ENCODE data around the gene HERC5. TPM values are rescaled to one million over a fixed set of nuclear protein-coding genes. Genes with fewer than 3 reads are reported as not detected.

The HERC5 gene
- total RNA-seq, 4 donors from 2014 or later, result 8.1 to 9.7 (median 8.7) TPM

DNA sequence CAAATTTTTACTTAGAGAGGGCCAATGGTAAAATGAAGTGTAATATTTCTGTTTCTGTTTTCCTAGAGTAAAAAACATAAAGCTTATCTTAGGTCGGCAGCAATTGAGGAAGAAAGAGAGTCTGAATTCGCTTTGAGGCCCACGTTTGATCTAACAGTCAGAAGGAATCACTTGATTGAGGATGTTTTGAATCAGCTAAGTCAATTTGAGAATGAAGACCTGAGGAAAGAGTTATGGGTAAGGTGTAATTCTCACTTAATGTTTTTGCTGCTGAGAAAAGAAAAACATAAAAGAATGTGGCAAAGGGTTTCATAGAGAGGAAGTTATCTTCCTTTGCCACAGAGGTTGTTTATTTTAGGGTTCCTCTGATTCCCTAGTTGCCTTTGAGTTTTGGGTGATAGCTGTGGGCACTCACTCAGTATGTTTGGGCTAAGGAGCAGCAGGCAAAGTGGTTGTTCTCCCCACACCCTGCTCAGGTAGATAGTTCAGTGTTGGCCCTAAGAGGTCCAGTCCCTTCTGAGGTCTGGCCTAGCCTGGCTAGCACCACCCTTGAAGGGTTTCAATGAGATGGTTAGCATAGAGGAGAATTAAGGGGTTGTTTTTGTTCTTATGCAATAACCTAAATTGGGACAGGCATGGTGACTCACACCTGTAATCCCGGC is 32.3 kb downstream of the HERC5 start:
- no peak overlapping the region for H3K27ac ChIP-seq
- H3K27me3 ChIP-seq, result no peaks in the 10 kb centered on the region
- no peak overlapping the region for H3K4me3 ChIP-seq (replicated peaks in 1 of 3)
- no peaks in the 10 kb centered on the region for H3K9me3 ChIP-seq
- intact Hi-C loops (cut with DNase I), result no loop called here
- 76 to 77% methylated on average over 4 of the region's 4 CpGs for WGBS, 2 donors
- DNase-seq, result no peak
- no peaks in the 10 kb centered on the region for H3K4me1 ChIP-seq
- TF ChIP-seq, protein P1, sequence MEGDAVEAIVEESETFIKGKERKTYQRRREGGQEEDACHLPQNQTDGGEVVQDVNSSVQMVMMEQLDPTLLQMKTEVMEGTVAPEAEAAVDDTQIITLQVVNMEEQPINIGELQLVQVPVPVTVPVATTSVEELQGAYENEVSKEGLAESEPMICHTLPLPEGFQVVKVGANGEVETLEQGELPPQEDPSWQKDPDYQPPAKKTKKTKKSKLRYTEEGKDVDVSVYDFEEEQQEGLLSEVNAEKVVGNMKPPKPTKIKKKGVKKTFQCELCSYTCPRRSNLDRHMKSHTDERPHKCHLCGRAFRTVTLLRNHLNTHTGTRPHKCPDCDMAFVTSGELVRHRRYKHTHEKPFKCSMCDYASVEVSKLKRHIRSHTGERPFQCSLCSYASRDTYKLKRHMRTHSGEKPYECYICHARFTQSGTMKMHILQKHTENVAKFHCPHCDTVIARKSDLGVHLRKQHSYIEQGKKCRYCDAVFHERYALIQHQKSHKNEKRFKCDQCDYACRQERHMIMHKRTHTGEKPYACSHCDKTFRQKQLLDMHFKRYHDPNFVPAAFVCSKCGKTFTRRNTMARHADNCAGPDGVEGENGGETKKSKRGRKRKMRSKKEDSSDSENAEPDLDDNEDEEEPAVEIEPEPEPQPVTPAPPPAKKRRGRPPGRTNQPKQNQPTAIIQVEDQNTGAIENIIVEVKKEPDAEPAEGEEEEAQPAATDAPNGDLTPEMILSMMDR (IDR thresholded peaks at IDR 0.05), result no peak
- no peak for TF ChIP-seq POLR2A (IDR thresholded peaks at IDR 0.05)
- H3K36me3 ChIP-seq, result peaks cover 0 to 2% of the 10 kb centered on the region in 2 donors

DNA sequence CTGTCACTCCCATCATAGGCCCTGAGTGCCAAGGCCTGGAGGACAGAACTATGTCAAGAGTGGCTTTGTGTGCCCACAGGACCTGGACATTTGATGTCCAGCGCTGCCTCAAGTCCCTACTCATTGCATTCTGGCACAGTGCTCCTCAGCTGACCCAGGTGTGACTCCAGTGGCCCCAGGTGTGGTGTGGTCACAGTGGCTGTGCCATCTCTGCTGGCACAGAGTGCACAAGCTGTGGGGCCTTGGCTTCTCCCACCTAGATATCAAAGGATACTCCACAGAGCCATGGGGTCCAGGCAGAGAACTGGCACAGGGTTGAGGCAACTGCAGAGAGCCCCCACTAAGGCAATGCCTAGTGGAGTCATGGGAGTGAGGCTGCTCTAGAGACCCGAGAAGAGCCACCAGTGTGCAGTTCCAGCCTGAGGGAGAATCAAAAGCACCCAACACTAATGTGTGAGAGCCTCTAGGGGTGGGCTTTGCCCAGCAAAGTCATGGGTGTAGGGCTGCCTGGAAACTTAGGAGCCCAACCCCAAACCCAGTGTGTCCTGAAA is 41.0 kb downstream of the HERC5 start:
- no peak for DNase-seq
- TF ChIP-seq POLR2A (IDR thresholded peaks at IDR 0.05), result no peak
- TF ChIP-seq, protein P1 (IDR thresholded peaks at IDR 0.05), result no peak
- Histone ChIP-seq H3K27me3 (no peaks in the 10 kb centered on the region), H3K4me1 (no peaks in the 10 kb centered on the region), H3K4me3 (replicated peaks in 1 of 3) (no peak overlapping the region), H3K36me3 (peaks cover 0 to 5% of the 10 kb centered on the region in 2 donors), H3K9me3 (no peaks in the 10 kb centered on the region), H3K27ac (no peak overlapping the region)
- 96 to 100% methylated on average over 2 of the region's 2 CpGs for WGBS, 2 donors
- intact Hi-C loops (cut with DNase I), result no loop called here

DNA sequence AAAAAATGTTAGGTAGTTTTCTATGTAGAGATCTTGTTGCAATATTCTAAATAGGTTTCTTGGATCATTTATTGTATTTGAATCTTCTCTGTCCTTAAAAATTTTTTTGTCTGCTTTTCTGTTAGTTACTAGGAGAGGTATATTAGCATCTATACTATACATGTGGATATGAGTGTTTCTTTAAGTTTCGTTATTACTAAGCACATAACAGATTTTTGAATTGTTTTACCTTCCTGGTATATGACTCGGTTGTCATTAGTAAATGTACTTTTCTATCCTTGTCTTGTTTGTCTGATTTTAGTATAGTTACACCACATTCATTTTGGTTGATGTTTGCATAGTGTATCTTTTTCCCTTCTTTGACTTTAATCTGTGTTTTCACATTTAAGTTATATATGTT is 46.4 kb downstream of the HERC5 start:
- DNase-seq, result no peak
- intact Hi-C loops (cut with DNase I), result no loop called here
- TF ChIP-seq, protein P1 (IDR thresholded peaks at IDR 0.05), result no peak
- no peak for TF ChIP-seq POLR2A (IDR thresholded peaks at IDR 0.05)
- Histone ChIP-seq H3K27me3 (no peaks in the 10 kb centered on the region), H3K4me1 (no peaks in the 10 kb centered on the region), H3K36me3 (no peaks in the 10 kb centered on the region), H3K9me3 (no peaks in the 10 kb centered on the region), H3K27ac (no peak overlapping the region), H3K4me3 (replicated peaks in 1 of 3) (no peak overlapping the region)
- 94 to 97% methylated on average over 2 of the region's 2 CpGs for WGBS, 2 donors

DNA sequence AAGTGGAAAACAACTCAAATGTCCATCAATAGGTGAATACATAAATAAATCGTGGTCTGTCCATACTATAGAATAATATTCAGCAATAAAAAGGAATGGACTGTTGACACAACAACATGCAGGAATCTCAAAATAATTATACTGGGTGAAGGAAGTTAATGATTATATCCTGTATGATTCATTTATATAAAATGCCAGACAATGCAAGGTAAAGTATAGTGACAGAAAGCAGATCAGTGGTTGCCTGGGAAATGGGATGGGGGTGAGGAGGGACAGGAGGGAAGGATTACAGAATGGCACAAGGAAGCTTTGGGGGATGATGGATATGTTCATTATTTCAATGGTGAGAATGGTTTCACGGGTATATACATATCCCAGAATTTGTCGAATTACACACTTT is 54.3 kb downstream of the HERC5 start:
- TF ChIP-seq, protein P1 (IDR thresholded peaks at IDR 0.05), result no peak
- TF ChIP-seq POLR2A (IDR thresholded peaks at IDR 0.05), result no peak
- H3K4me3 ChIP-seq (replicated peaks in 1 of 3), result no peak overlapping the region
- H3K27ac ChIP-seq, result no peak overlapping the region
- H3K4me1 ChIP-seq, result no peaks in the 10 kb centered on the region
- no peaks in the 10 kb centered on the region for H3K36me3 ChIP-seq
- intact Hi-C loops (cut with DNase I), result loop anchor here (10.0 kb wide), 1 partner anchor 476 kb away; no protein-coding TSS in a partner anchor
- DNase-seq, result no peak
- 86 to 88% methylated on average over 3 of the region's 3 CpGs for WGBS, 2 donors
- H3K27me3 ChIP-seq, result no peaks in the 10 kb centered on the region
- H3K9me3 ChIP-seq, result no peaks in the 10 kb centered on the region
